ENCODE results near the gene TXNRD3.

TXNRD3 gene

DNA sequence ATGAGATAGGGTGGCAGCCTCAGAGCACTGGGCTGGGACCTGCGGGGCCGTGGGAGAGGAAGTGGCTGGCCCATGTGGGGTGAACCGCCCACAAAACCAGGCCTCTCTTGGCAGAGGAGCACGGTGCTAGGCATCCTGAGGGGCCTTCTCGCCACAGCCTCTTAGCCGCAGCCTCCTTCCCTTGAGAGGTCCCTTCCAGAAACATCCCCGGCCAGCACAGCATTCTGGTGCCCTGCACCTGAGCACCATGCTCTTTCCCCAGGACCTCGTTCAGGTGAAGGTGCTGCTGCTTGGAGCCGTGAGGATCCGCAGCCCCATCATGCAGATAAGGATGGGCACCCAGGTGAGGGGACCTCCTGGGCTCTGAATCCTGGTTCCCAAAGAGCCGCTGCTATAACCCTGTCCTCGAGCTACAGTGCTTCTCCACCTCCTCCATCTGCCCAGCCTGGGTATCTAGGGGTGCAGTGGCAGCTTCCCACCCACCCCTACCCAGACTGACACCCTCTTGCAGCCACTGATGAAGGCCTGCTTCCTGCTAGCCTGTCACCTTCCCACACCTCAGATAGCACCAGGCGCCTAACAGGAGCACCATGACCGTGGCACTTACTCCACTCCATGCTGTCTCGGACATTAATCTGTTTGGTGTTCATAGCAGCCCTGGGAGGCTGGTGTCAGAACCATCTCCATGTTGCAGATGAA, 11.2 kb upstream of the TXNRD3 start:
- H3K4me3 Mint-ChIP-seq: no peak overlapping the region
- ATAC-seq (replicated peaks): no peak

DNA sequence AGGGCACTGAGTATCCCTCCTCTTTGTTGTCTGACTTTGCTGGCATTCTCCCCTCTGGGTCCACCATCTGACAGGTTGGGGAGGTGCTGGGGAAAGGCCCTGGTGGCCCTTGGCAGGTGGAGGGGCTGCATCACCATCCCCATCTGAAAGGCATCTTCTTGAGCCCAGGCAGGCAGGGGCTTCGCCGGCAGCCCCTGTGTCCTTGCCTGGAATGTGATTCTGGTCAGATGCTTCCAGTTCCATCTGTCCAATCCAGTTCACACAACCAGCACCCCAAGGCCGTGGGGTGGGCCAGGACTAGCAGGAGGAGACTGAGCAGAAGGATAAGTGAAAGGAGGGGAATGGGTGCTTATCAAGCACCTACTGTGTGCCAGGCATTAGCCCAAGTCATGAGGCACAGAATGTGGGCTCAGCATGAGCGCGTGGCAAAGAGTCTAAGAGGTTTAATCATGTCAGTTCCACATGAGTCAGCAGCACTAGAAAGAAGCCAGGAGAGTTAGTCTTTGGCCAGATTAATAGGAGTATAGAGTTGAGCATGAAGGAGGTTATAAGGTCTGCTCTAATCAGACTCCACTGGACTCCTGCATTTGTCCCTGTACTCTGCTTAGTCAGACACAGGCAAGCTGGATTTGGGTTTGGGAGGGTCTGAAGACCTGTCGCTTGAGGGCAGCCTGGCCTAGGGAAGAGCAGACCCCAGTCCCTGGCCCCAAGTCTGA, 10.5 kb upstream of the TXNRD3 start:
- Mint-ChIP-seq H3K27me3 (peaks cover 13 to 85% of the 10 kb centered on the region in 2 donors), H3K4me3 (no peak overlapping the region), H3K4me1 (ENCODE audit: low read depth in 2 of 2) (peaks cover 8 to 9% of the 10 kb centered on the region in 2 donors), H3K9me3 (no peaks in the 10 kb centered on the region), H3K27ac (peak overlapping the region in 1 of 2 donors; percentile 11), H3K36me3 (ENCODE audit: insufficient read depth) (no peaks in the 10 kb centered on the region)
- ATAC-seq (replicated peaks) (no peak), DNase-seq (no peak)

More for the DNA sequence above, 11.2 kb upstream of the TXNRD3 start:
- peaks cover 0 to 1% of the 10 kb centered on the region in 2 donors for H3K9me3 Mint-ChIP-seq
- peaks cover 8 to 9% of the 10 kb centered on the region in 2 donors for H3K4me1 Mint-ChIP-seq (ENCODE audit: low read depth in 2 of 2)
- no peak overlapping the region for H3K27ac Mint-ChIP-seq
- H3K36me3 Mint-ChIP-seq (ENCODE audit: insufficient read depth): no peaks in the 10 kb centered on the region
- peaks cover 7 to 78% of the 10 kb centered on the region in 2 donors for H3K27me3 Mint-ChIP-seq
- no peak for DNase-seq

DNA sequence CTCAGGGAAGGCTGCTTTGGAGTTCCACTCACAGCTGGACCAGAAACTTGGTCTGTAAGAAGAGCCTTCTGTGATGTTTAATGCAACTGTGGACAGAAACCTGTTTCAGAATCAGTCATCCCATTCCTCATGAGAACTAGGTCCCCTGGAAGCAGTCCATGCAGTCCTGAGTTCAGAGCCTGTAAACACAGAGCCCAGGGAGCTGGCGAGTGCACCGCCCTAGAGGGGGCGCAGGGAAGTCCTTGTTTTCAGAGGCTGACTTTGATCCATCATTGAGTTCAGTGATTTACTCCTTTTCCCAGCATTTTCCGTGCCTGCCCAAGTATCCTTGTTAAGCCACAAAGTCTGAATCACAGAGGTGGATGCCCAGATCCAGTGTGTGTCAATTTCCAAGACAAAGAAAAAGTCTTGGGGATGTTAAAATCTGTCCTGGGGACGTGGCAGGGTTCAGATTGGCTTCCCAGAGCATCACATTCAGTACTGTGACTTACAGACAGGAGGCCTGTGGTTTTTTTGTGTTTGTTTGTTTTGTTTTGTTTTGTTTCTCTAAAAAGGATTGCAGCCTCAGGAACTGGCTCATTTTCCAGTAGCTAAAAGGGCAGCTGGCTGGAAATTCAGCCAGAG, 9.8 kb upstream of the TXNRD3 start:
- DNase-seq: no peak

DNA sequence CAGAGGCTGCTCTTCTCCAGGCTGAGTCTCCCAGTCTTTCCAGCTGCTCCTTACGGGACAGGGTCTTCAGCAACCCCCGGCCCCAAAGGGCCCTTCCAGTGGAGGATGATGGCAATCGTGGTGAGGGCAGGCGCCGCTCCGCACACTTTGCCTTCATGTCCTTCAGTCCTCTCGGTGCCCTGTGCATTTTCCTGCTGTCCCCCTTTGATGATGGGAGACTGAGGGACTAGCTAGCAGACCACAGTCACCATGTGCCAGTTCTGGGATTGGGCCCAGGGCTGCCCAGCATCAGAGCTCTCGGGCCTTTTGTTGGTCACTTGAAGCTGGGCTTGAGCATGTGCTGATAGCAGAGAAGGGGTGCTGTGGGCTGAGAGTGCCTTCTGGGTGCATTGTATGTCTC, 8.8 kb upstream of the TXNRD3 start:
- ATAC-seq (replicated peaks): no peak
- Mint-ChIP-seq H3K36me3 (ENCODE audit: insufficient read depth) (no peaks in the 10 kb centered on the region), H3K27me3 (peaks cover 23 to 89% of the 10 kb centered on the region in 2 donors), H3K9me3 (no peaks in the 10 kb centered on the region), H3K4me1 (ENCODE audit: low read depth in 2 of 2) (peaks cover 8 to 9% of the 10 kb centered on the region in 2 donors), H3K27ac (no peak overlapping the region), H3K4me3 (no peak overlapping the region)
- no peak for DNase-seq

More for the DNA sequence above, 9.8 kb upstream of the TXNRD3 start:
- H3K27ac Mint-ChIP-seq: no peak overlapping the region
- peaks cover 18 to 92% of the 10 kb centered on the region in 2 donors for H3K27me3 Mint-ChIP-seq
- no peaks in the 10 kb centered on the region for H3K36me3 Mint-ChIP-seq (ENCODE audit: insufficient read depth)
- no peak for ATAC-seq (replicated peaks)
- H3K4me1 Mint-ChIP-seq (ENCODE audit: low read depth in 2 of 2): peaks cover 8 to 9% of the 10 kb centered on the region in 2 donors
- H3K9me3 Mint-ChIP-seq: no peaks in the 10 kb centered on the region
- H3K4me3 Mint-ChIP-seq: no peak overlapping the region

DNA sequence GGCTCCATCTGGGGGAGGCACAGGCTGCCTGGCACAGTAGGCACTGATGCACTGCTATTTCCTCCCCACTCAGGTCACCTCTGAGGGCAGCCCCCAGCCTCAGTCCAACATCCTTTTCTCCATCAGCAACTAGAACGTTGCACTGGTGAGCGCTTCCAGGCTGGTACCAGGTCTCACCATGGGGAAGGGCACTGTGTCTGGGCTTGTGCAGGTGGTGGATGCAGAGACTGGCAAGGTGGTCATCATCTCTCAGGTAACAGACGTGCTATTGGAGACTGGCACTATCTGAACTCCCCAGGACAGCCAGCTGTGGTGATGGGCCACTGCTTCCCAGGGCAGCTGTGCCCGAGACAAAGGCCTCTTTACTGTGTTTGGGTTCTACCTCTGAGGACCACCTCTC, 8.3 kb upstream of the TXNRD3 start:
- ATAC-seq (replicated peaks) (no peak), DNase-seq (no peak)
- Mint-ChIP-seq H3K4me1 (ENCODE audit: low read depth in 2 of 2) (peaks cover 8 to 9% of the 10 kb centered on the region in 2 donors), H3K9me3 (no peaks in the 10 kb centered on the region), H3K36me3 (ENCODE audit: insufficient read depth) (no peaks in the 10 kb centered on the region), H3K4me3 (no peak overlapping the region), H3K27me3 (peaks cover 24 to 89% of the 10 kb centered on the region in 2 donors), H3K27ac (no peak overlapping the region)

DNA sequence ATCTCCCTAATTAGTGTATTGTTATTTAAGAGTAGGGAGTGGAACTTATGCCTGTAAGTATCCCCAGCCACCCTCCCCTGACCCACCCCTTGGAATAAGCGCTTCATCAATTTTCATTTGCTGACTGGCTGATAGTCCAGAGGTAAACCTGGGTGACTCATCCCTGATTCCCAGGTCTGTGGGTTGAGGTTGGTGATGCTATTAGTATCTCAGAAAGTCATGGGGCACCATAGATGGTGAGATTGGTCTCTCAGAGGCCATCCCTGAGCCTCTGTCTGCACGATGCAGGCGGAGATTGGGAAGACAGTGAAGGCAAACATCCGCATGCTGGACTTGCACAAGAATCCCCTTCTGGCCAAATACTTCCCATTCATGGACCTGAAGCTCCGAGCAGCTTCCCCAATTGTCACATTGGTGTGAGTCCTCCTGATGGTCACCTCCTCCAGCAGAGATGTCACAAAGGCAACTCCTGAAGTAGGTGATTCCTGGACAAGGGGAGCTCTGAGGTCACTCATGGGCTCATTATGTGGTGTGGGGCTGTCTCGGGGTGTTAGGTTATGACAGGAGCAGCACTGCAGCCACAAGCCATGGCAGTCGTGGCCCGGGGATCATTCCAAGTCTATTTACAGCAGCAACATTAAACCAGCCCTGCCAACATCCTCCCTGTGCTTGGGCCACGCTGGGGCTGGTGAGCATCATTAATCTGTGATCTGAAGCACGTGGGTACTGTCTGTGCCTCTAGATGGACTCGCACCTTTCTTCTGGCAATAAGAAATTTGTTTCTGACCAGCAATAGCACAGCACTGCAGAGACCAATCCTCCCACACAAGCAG, 6.8 kb upstream of the TXNRD3 start:
- Mint-ChIP-seq H3K27ac (no peak overlapping the region), H3K36me3 (ENCODE audit: insufficient read depth) (no peaks in the 10 kb centered on the region), H3K9me3 (no peaks in the 10 kb centered on the region), H3K4me1 (ENCODE audit: low read depth in 2 of 2) (peaks cover 8 to 9% of the 10 kb centered on the region in 2 donors), H3K4me3 (no peak overlapping the region), H3K27me3 (peaks cover 24 to 89% of the 10 kb centered on the region in 2 donors)
- DNase-seq (no peak), ATAC-seq (replicated peaks) (no peak)

DNA sequence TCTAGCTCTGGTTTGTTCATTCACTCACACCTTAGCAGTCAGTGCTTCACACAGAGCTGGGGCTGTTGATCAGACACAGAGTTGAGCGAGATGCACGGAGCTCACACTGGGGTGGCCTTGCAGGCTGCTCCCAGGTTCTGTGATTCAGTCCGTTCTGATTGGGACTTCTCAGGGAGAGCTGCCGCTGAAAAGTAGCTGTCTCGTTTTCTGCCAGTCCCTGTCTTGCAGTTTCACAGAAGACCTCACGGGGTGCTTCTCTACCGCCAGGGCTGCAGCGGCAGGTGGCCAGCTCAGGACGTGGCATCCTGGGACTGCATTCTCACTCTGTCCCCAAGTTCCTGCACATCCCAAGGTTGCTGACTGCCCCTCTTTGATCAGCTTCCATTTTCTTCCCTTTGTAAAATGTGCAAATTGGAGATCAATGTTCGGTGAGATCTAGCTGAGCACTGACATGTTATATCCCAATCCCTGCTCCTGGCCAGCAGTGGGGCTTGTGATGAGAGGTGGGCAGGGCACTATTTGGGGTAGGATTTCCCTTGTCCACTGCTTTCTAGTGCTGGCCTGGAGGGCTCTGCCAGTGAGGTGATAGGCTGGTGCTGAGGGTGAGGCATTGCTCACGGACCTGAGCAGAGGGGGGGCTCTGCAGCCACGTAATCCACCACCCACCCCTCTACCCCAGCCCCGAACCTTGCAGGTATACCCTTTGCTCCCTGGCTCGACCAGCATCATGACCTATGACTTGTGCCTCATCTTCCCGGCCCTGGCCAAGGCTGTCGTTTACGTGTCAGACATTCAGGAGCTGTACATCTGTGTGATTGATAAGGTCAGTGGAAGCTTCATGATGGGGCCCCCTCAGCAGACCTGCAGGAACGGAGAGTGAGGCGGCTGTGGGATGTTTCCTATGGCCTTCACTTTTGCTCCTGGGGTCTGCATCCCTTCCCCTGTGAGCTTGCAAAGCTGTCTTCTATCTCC, 5.3 kb upstream of the TXNRD3 start:
- Mint-ChIP-seq H3K27ac (no peak overlapping the region), H3K27me3 (peaks cover 24 to 83% of the 10 kb centered on the region in 2 donors), H3K4me3 (no peak overlapping the region), H3K9me3 (no peaks in the 10 kb centered on the region), H3K36me3 (ENCODE audit: insufficient read depth) (no peaks in the 10 kb centered on the region), H3K4me1 (ENCODE audit: low read depth in 2 of 2) (peaks cover 0 to under 1% of the 10 kb centered on the region in 2 donors)
- ATAC-seq (replicated peaks) (no peak), DNase-seq (no peak)

DNA sequence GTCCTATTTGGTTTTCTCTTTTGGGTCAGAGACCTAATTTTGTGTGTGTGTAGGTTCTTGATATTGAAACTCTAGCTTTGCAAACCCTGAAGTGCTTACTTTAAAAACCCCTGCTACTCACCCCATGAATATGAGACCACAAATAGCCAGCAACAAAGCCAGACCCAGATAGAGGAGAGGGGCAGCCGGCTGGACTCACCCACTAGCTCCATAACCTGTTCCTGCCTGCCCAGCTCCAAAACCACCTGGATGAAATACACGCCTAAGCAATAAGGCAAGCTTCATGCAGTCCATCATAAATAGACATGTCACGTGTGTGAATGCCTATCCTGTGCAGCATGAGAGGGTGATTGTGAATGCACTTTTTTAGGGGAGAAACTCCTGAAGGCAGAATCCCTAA, 3.7 kb upstream of the TXNRD3 start:
- no peak for DNase-seq
- no peak for ATAC-seq (replicated peaks)
- no peak overlapping the region for H3K4me3 Mint-ChIP-seq
- peaks cover 24 to 74% of the 10 kb centered on the region in 2 donors for H3K27me3 Mint-ChIP-seq
- H3K4me1 Mint-ChIP-seq (ENCODE audit: low read depth in 2 of 2): peaks cover 0 to 3% of the 10 kb centered on the region in 2 donors
- H3K27ac Mint-ChIP-seq: no peak overlapping the region
- H3K9me3 Mint-ChIP-seq: no peaks in the 10 kb centered on the region
- no peaks in the 10 kb centered on the region for H3K36me3 Mint-ChIP-seq (ENCODE audit: insufficient read depth)

DNA sequence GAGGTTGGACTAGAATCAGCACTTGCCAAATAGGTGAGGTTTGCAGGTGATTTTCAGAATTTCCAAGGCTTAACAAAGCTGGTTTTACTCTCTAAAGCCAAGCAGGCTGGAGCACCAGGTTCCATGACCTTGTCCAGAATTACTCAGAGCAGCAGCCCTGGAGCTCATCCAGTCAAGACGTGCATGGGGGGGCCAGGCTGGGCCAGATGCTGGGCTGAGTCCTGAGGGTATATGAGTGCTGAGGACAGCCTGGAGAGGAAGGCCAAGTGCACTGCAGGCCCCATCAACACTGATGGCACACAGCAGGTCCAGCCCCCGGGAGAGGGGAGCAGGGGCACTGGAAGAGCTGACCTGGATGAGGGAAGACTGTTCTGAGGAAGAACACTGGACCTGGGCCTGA, 3.0 kb upstream of the TXNRD3 start:
- H3K4me1 Mint-ChIP-seq (ENCODE audit: low read depth in 2 of 2): peaks cover 0 to 3% of the 10 kb centered on the region in 2 donors
- peaks cover 24 to 73% of the 10 kb centered on the region in 2 donors for H3K27me3 Mint-ChIP-seq
- no peak overlapping the region for H3K4me3 Mint-ChIP-seq
- no peak for ATAC-seq (replicated peaks)
- H3K27ac Mint-ChIP-seq: no peak overlapping the region
- H3K9me3 Mint-ChIP-seq: no peaks in the 10 kb centered on the region
- H3K36me3 Mint-ChIP-seq (ENCODE audit: insufficient read depth): no peaks in the 10 kb centered on the region
- no peak for DNase-seq

DNA sequence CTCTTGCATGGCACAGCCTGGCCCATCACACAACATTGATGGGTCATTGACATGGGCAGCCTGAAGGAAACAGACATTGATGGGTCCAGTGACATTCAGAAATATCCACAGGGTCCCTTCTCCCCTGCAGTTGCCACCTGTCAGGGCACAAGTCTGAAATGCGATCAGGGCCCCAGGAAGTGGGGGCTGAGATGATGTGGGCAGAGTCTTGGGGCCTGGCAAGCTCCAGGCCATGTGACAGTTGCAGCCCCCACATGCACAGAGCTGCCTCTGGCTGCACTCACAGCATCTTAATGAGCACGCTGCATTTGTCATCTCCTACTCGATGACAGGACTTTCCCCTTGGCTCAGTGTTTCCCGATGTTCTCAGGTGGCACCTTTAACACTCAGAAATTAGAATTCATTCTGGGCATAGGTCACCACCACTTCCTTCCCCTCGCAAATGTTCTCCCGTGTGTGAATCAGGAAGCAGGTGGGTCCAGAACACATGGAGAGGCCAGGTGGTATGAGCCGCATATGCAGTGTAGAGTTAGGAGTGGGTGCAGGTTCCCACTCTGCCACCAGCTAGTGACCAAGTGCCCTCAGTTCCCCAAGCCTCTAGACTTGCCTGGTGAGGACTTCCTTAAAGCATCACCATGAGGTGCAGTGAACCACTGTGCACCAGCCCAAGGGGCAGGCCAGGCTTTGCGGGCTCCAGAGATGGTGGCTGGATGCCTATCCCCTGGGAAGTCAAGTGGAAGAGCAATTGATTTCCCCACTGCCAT, 1.6 kb upstream of the TXNRD3 start:
- Mint-ChIP-seq H3K27me3 (peaks cover 32 to 73% of the 10 kb centered on the region in 2 donors), H3K4me3 (no peak overlapping the region), H3K9me3 (no peaks in the 10 kb centered on the region), H3K36me3 (ENCODE audit: insufficient read depth) (no peaks in the 10 kb centered on the region), H3K4me1 (ENCODE audit: low read depth in 2 of 2) (peaks cover 0 to 3% of the 10 kb centered on the region in 2 donors), H3K27ac (no peak overlapping the region)
- DNase-seq (no peak), ATAC-seq (replicated peaks) (no peak)

DNA sequence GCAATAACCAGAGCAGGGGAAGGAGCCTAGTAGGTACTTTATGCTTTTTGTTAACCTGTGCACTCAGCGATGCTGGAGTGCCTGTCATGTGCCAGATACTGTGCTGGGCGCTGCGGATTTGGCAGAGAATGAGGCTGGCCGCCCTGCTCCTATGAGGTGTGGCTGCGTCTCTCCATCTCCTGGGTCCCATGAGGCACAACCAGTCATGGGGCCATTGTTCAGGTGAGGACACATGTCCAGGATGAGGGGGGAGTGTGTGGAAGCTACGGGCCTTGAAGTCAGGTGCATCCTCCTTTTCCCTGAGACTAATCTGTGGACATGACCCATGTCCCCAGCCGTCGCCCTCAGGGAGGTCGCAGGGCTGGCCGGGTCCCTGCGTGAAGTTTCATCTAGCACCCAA, 963 bp upstream of the TXNRD3 start:
- Mint-ChIP-seq H3K27ac (no peak overlapping the region), H3K36me3 (ENCODE audit: insufficient read depth) (no peaks in the 10 kb centered on the region), H3K9me3 (no peaks in the 10 kb centered on the region), H3K4me1 (ENCODE audit: low read depth in 2 of 2) (peaks cover 0 to 3% of the 10 kb centered on the region in 2 donors), H3K27me3 (peaks cover 29 to 71% of the 10 kb centered on the region in 2 donors), H3K4me3 (peak overlapping the region; percentile 87)
- ATAC-seq (replicated peaks): no peak
- no peak for DNase-seq

All from effector memory CD8-positive, alpha-beta T cell (primary cell).